Measurements from ENCODE around the gene ENOX1.
"Not testable (repeated sequence)": the region's sequence is repeated elsewhere in the genome, so short reads cannot be mapped to it uniquely, and the experiment has no call there.

Gene ENOX1

DNA sequence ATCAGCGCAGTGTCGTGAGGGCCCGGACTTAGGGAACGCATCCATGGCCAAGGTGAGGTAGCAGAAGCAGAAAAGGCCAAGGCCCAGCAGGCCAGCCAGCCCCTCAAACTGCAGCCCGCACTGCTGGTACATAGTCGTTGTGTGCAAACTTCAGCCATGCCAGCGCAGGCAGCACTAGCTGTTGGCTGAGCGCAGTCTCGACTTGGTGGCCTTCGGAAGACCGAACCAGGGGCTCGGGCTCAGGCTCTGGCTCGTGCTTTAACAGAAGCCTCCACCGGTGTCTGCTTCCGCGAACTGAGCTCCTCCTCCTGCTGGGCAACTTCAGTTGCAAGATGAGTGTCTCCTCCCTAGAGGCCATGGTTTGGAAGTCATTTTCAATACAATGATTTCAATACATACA, 605.9 kb downstream of the ENOX1 start:
- DNase-seq: no peak

DNA sequence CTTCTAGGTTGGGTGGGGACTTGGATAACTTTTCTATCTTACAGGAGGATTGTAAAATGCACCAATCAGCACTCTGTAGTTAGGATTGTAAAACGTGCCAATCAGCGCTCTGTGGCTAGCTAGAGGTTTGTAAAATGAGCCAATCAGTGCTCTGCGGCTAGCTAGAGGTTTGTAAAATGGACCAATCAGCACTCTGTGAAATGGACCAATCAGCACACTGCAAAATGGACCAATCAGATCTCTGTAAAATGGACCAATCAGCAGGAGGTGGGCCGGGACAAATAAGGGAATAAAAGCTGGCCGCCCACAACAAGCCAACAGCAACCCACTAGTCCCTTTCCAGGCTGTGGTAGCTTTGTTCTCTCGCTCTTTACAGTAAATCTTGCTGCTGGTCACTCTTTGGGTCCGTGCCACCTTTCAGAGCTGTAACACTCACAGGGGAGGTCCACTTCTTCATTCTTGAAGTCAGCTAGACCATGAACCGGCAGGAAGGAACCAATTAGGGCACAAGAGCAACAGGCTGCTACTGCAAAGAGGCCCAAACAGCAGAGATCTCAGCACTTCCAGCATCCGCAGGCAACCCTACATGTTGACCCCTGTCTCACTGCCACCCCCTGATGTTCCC, 606.6 kb downstream of the ENOX1 start:
- no peak for DNase-seq

DNA sequence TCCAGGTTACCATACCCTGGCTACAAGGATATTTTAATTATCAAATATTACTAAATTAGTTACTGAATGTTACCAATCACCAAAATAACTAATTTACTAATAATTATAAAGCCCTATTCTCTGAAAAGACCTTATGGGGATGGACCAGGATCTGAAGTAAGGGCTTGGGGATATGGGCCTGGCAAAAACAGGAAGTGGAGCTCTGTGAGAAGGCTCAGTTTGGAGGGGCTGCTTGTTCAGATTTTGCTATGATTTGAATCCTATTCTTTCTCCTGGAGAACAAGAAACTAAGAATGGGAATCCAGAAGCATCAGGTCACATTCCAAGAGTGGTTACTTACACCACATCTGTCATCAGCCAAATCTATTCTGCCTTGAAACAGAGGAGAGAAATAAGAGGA, 615.3 kb downstream of the ENOX1 start:
- DNase-seq: no peak

GRCh38 chr13:43170506-43170905, 616.3 kb downstream of the ENOX1 start:
- no peak for DNase-seq

- not testable (repeated sequence) for DNase-seq
Observed at GRCh38 chr13:43168434-43168833, 618.3 kb downstream of the ENOX1 start.

DNA sequence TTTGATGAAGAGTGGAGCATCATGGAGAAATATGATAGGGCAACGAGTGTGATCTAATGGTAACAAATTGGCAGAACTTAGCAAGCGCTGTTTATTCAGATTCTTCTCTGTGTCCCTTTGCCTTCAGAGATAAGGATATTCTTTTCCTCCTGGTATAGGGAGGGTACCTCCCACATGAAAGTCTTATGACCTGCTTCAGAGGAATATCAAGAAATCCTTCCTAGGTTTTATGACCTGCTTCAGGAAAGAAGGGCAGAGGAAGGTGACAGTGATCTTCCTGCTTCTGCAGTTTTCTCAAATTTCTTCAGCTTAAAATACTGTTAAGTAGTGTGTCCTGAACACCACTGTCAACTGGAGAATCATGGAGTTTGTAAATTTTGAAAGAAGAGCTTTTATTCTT, 619.0 kb downstream of the ENOX1 start:
- DNase-seq: no peak

DNA sequence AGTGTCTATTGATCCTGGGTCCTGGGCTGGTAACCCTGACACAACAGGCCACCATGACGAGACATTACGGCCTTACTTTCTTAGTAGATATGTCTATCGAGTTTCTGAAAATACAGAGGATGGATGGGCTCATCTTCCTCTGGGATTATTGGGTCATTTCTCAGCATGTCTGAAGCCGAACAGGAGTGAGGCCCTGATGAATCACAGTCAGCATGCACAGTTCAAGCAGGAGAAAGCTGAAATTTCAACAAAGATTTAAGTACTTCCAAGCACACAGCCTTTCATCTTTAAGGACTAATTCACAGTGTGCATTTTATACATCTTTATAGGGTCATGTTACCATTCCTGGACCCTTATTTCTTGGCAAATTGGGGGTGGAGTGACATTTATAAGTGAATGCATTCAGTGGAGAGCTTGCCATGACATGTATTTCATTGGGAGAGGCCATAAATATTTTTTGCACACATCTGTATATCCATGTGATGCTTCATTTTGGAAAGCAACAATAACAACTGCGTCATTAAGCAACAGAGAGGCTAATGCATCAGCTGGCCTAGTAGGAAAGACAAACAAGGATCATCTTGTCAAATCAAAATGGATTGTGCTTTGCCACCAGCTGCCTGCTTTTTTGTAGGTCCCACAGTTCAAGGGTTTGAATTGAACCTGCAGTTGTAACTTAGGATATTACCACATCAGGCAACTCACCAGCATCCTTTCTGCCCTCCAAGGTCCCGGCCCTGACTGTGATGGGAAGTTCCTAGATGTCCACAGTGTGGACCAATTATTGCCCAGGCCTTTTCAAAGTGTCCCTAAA, 619.9 kb downstream of the ENOX1 start:
- no peak for DNase-seq

Data from fibroblast of skin of right biceps (primary cell).